ENCODE data around the gene VWDE.
"Not testable (repeated sequence)": the region's sequence is repeated elsewhere in the genome, so short reads cannot be mapped to it uniquely, and the experiment has no call there.

The VWDE gene

DNA sequence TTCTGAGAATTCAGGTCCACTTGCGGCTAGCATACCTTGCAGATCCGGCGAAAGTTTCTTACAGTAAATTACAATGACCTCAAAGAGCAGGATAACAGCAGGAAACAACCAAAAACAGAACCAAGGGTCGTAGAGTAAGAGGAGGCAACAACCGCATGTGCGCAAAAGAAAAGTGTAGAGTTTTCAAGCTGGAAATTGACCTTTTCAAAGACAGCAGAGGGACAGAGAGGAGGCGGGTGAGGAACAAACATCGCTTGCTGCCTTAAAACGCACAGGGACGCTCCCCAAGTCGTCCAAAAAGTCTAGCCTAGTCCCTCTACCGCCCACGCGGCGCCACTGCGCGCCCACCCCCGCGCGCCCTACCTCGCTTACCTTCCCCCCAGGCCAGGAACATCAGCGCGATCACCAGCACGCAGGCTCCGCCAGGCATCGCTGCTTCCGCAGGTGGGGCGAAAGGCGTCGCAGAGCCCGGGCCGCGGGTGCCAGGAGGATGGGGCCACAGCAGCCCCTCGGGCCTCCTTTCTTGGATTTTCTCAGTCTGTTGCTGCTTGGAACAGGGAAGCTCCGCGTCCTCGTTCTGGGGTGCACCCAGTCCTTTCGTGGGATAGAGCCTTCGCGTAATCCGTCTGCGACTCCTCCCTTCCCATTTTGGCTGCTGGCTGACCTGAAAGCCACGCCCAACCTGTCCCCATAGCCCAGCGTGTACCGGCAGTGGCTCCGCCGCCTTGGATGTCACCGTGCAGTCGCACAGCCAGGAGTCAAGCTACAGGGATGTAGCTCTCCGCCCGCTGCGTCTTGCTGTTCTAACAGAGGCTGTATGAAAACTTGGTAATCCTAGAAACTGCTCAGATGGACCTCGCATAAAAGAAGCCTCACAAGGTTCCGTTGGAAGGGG lies at the start of gene VWDE:
TSS of gene VWDE (minus strand) at position 579 of the 895 bp plus-strand sequence. CDS start at position 430, 149 bp downstream.
- DNase-seq (ENCODE audit: low read depth, low spot score) = no peak

DNA sequence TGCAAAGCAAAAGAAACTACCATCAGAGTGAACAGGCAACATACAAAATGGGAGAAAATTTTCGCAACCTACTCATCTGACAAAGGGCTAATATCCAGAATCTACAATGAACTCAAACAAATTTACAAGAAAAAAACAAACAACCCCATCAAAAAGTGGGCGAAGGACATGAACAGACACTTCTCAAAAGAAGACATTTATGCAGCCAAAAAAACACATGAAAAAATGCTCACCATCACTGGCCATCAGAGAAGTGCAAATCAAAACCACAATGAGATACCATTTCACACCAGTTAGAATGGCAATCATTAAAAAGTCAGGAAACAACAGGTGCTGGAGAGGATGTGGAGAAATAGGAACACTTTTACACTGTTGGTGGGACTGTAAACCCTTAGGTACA lies 49.5 kb upstream of the VWDE start:
- DNase-seq (ENCODE audit: low read depth, low spot score) = not testable (repeated sequence)

DNA sequence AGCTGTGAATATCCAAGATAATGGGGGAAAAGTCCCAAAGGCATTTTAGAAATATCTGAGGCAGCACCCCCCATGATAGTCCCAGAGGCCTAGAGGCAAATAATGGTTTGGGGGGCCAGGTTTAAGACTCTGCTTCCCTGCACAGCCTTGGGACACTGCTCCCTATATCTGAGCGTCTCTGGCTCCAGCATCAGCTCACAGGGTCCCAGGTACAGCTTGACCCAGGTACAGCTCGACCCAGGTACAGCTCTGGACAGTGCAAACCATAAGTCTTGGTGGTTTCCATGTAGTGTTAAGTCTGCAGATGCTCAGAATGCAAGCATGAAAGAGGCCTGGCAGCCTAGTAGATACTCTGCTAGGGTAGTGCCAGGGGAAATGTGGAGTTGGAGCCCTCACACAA lies 47.0 kb upstream of the VWDE start:
- DNase-seq (ENCODE audit: low read depth, low spot score) = no peak

DNA sequence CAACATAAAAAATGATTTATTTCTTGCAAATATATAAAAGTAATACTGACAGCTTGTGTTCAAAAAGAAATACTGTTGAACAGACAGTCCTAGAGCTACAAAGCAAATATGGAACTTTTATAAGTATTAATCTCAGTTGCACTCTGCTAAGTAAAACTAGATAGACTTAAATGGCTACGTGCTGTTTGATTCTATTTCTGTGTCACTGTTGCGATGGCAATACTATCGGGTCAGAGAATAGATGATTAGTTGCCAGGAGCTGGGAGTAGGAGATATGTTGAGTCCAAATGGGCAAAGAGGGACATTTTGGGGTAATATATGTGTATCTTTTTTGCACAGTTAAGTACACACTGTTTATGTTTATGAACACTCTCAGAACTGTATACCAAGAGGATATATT lies 41.1 kb upstream of the VWDE start:
- DNase-seq (ENCODE audit: low read depth, low spot score) = no peak

DNA sequence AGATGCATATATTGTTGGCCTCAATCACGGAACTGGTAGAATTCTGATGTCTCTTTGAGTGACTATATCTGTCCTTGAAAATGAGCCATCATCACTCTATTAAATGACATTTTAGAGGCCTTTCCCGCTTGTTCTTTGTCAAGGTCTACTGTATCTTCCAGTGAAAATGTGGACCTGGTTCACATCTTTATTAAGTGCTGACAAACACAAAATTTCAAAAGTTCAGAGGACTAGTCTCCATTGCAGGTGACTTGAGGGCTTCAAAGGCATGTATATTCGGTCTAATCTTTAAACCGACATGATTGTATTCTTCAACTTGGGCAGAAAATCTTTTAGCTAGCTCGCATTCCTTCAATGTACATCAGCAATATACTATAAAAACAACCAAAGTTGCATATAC lies 36.6 kb upstream of the VWDE start:
- DNase-seq (ENCODE audit: low read depth, low spot score) = no peak

DNA sequence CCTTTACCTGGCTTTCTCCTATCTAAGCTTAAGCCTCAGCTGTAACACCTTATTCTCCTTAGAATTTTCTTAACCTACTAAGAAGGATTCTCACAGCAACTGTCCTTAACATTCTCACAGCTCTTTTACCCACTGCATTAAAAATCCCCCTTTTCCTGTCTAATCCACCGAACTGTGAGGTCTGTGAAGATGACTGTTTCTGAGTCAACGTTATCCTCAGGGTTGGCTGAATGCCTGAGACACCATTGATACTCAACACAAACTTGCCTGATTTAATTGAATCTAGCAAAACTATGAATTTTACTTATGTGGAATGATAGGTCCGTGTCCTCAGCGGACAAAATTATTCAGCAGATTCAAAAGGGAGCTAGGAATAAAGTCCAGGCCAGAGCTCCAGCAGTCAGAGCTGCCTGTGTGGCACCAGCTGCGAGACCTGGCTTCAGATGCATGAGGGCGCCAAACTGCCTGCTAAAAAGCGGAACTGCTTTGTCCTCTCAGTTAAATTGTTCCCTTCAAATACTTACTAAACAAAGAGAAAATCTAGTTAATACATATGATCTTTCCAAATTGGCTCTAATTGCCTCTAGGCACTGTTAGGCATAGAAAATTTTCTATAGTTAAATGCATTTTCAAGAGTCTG lies 33.4 kb upstream of the VWDE start:
- DNase-seq (ENCODE audit: low read depth, low spot score) = no peak

DNA sequence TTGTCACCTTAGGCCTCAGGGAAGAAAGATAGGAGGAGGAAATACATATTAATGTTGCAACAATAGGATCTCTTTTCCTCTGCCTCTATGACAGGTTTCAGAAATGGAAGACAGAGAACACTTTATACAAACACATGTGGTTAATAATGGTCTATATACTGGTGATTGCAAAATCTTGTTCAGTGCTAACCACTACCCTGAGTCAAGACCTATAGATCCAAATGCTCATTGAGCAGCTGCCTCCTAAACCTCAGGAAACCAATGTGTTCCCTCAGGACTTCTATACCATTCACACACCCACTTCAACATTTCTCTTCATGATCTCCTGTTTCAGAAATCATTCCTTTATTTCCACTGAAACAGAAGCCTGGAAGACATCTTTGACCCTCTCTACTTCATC lies 32.5 kb upstream of the VWDE start:
- DNase-seq (ENCODE audit: low read depth, low spot score) = no peak

DNA sequence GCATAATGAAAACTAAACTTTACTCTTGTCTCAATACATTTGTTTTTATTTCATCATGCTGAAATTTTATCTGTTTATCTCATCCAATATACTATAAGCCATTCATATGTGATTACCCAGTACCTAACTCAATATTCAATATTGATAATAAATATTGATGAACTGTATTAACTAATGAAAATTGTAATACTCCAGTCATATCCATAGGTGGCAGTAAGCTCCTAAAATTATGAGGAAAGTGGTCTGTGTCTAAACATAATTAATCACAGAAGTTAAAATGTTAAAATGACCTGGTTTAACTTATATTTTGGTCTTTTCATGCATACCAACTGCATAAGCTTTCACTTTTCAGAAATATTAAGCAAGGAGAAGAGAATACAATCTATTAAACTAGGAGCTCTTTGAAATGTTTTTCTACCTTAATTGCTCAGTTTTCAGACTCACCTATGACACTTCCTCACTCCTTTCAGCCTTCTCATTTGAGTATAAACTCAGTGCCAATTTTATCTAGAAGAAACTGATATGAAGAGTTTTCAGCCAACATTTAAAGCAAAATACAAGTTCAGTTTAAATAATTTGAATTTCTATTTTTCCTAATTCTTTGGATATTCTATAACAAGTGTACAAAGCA lies 30.5 kb upstream of the VWDE start:
- DNase-seq (ENCODE audit: low read depth, low spot score) = no peak

DNA sequence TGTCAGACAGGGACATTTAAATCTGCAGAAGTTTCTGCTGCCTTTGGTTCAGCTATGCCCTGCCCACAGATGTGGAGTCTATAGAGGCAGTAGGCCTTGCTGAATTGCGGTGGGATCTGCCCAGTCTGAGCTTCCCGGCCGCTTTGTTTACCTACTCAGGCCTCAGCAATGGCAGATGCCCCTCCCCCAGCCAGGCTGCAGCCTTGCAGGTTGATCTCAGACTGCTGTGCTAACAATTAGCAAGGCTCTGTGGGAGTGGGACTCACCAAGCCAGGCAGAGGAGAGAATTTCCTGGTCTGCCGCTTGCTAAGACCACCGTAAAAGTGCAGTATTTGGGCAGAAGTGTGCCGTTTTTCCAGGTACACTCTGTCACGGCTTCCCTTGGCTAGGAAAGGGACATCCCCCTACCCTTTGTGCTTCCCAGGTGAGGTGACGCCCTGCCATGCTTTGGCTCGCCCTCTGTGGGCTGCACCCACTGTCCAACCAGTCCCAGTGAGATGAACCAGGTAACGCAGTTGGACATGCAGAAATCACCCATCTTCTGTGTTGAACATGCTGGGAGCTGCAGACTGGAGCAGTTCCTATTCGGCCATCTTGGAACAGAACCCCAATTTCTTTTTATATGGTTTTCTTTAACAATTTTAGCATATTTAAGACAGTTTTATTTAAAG lies 28.4 kb upstream of the VWDE start:
- DNase-seq (ENCODE audit: low read depth, low spot score) = no peak

DNA sequence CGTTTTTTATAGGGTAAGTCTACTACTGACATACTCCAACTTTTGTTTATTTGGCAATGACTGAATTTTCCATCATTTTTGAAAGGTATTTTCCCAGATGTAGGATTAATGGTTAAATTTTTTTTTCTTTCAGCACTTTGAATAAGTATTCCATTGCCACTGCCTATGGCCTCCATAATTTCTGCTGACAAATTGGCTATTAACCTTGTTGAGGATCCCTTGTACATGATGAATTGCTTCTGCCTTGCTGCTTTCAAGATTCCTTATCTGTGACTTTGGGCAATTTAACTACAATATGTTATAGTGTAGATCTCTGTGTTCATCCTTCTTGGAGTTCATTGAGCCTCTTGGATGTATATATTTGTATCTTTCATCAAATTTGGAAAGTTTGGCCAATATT lies 21.6 kb upstream of the VWDE start:
- no peak for DNase-seq (ENCODE audit: low read depth, low spot score)

DNA sequence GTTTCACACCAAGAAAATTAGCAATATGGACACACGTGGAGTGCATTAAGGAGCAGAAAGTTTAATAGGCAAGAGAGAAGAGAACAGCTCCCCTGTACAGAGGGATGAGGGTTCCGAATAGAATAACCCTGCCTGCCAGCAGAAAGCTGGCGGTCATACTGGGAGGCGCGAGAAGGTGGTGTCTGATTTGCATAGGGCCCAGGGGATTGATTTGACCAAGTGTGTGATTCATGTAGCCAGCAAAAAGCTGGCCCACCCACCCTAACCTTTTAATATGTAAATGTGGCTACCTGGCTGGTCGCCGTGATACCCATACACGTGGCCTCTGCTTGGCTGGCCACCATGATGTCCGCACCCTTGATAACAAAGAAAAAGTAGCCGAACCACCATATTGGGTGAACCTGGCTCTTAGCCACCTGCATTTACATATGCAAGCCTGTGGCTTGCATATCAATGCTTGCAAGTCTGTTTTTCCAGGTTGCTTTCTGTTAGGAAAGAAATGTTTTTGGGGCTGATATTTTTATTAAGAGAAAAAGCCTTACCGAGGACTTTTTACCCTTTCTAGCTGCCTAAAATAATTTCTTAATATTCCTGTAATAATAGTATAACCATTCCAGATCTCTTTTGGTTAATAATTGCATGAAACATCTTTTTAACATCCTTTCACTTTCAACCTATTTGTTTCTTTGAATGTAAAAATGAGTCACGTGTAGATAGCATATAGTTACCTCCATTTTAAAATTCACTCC lies 20.5 kb upstream of the VWDE start:
- no peak for DNase-seq (ENCODE audit: low read depth, low spot score)

DNA sequence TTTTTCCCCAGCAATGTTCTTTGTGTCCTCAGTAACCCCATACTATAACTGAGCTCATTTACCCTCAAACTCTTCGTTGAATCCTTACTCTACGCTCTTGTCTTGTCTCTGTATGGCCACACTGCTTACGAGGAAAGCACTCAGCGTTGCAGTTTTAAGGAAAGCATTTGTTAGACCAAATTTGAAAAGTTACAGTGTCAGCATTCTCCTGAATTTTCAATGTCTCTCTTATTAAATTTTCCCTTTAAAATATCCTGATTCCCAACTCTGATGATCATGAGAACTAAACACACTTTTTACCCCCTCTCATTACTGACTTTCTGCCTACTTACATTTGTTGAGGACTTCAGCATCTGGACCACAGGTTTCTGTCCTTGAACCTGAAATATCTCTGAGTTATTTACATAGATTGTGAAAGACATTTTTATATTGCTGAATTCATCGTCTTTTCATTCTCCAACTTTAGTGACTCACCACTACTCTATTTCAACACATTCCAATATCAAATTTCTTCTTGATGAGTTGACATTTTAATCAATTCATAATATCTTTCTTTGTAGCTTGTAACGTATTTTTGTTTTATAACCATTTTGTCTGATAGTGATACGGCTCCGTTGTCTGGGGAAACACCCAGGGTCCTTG lies 19.8 kb upstream of the VWDE start:
- no peak for DNase-seq (ENCODE audit: low read depth, low spot score)

DNA sequence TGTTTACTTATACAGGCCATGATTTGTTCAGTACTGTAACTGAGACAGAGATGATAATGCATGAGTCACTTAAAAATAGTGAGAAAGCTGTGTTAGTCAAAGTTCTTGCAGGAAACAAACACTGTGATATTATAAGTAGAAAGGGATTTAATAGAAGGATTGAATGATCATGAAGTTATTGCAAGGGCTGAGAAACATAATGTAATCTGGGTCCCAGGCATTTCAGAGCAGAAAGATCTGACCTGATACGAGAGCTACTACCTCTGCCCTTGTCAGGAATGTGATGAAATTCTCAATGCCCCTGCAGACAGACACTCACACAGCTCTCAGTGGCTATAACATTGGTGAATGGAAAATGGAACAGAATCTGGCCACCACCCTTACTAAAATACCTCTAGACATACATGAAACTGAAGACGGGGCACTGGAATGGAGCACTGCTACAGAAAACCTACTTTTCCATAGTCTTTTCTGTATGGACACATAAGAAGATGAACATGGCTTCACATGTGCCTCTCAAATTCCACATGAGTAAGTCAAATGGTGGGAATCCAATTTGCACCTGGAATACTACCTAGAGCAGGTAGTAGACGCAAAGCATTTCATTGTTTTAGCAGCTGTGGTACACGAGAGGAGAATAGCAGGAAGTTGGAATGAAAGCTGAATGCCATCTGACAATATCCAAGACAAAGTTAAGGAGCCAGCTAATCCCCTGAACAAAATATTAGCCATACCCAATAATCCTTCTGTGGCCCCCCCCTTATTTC lies 19.1 kb upstream of the VWDE start:
- DNase-seq (ENCODE audit: low read depth, low spot score) = no peak

DNA sequence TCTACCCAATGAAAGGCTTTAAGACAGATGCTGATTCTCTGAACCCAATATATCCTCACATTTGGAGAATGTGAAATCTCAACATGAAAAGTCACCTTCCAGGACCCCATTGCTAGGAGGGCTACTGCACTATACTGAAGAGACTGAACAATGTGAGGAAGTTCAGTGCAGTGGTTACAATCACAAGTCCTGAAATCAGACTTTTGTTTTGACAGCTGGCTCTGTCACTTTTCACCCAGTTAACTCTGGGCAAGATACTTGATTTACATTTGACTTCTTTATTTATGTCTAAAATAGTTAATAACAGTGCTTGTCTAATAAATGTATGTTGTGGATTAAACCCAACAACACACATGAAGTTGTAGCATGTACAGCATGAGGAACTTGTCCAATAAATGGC lies 14.8 kb upstream of the VWDE start:
- DNase-seq (ENCODE audit: low read depth, low spot score) = no peak

DNA sequence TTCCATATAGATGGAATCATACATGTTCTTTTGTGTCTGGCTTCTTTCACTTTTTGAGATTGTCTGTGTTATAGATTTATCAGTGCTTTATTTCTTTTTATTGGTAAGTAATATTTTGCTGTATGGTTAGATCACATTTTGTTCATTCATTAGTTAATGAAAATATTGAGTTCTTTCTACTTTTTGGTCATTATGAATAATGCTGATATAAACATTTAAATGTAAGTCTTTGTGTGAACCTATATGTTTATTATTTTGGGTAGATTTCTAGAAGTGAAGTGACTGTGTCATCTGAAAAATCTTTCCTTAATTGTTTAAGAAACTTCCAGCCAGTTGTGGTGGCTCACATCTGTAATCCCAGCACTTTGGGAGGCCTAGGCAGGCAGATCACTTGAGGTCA lies 11.4 kb upstream of the VWDE start:
- no peak for DNase-seq (ENCODE audit: low read depth, low spot score)

DNA sequence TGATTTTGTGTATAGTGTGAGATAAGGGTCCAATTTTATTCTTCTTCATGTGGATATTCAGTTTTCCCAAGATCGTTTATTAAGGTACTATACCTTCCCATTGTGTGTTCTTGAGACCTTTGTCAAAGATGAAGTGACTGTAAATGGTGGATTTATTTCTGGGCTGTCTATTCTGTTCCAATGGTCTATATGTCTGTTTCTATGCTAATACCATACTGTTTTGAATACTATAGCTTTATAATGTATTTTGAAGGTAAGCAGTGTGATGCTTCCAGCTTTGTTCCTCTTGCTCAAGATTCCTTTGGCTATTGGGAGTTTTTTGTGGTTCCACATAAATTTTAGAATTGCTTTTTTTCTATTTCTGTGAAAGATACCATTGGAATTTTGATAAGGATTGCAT lies 8.7 kb upstream of the VWDE start:
- DNase-seq (ENCODE audit: low read depth, low spot score) = no peak

DNA sequence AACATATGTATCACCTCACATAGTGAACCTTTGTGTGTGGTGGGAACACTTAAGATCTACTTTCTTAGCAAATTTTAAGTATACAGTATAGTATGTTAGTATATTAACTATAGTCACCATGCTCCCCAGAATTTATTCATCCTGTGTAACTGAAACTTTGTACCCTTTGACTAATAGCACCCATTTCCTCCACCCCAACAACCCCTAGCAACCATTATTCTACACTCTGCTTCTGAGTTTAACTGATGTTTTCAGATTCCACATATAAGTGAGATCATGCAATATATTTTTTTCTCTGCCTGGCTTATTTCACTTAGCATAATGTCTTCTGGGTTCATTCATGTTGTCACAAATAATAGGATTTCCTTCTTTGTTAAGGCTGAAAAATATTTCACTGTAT lies 6.9 kb upstream of the VWDE start:
- DNase-seq (ENCODE audit: low read depth, low spot score) = no peak

DNA sequence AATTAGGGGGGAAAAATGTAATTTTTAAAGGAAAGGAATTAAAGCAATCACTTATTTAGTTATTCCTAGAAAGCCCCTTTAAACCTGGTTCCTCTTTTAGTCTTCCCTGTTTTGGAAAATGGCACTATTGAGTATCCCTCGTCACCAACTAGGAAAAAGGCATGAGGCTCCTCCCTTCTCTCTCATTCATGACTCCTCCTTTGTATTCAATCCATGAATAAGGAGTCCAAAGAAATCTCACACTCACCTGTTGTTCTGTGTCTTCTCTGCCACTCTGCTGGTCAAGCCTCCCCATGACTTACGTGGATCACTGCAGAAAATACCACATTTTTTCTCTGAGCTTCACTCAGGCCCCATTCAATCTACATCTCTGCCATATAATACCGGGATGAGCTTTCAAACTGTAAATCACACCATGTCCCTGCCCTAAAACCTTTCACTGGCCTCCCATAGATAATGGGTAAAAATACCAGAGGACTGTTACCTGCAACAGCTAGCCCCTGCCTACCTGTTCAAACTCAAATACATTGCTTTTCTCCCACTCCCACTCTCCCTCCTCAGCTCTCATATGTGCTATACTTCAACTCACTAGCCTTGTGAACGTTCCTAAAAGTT lies 5.5 kb upstream of the VWDE start:
- DNase-seq (ENCODE audit: low read depth, low spot score) = no peak

DNA sequence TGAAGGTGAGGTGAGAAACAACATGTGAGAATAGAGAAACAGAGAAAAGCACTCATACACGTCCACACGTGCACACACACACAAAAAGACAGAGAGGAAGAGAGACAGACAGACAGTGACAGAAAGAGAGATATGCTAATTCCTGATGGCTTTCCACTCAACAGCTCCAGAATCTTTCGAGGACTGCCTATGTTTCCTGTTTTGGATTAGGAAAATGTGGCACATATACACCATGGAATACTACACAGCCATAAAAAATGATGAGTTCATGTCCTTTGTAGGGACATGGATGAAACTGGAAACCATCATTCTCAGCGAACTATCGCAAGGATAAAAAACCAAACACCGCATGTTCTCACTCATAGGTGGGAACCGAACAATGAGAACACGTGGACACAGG lies 4.0 kb upstream of the VWDE start:
- DNase-seq (ENCODE audit: low read depth, low spot score) = not testable (repeated sequence)

DNA sequence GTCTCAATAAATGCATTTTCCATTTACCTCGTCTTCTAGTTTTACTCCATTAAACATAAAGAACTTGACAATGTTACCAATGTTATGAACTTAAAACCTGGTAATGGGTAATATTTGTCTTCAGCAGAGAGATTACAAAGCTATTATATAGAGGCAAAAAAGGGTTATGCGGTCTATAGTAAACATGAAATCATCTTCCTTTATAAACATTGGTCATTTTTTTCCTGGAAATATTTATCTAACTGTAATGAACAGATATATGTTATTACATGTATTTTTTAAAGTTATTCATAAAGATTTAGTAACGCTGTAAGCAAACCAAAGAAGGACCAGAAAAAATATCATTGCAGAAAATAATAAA lies 1.3 kb downstream of the VWDE start:
- no peak for DNase-seq (ENCODE audit: low read depth, low spot score)

All from smooth muscle cell of the brain vasculature (primary cell).